ENCODE results near the gene CAMK4.
"Not testable (repeated sequence)": the region's sequence is repeated elsewhere in the genome, so short reads cannot be mapped to it uniquely, and the experiment has no call there.

The CAMK4 gene

GRCh38 chr5:111310711-111311620 is 86.8 kb downstream of the CAMK4 start:
- DNase-seq (ENCODE audit: low read depth in 3 of 3) = no peak

GRCh38 chr5:111311666-111312065 is 87.5 kb downstream of the CAMK4 start:
- no peak for DNase-seq (ENCODE audit: low read depth in 3 of 3)

- no peak for DNase-seq (ENCODE audit: low read depth in 3 of 3)
These were observed 89.0 kb downstream of the CAMK4 start for GRCh38 chr5:111313017-111313724.

GRCh38 chr5:111320953-111321352 is 96.8 kb downstream of the CAMK4 start:
- no peak for DNase-seq (ENCODE audit: low read depth in 3 of 3)

GRCh38 chr5:111321376-111321775 is 97.2 kb downstream of the CAMK4 start:
- no peak for DNase-seq (ENCODE audit: low read depth in 3 of 3)

- DNase-seq (ENCODE audit: low read depth in 3 of 3) = no peak
These were observed 102.4 kb downstream of the CAMK4 start for GRCh38 chr5:111326551-111326950.

GRCh38 chr5:111337133-111337532 is 112.9 kb downstream of the CAMK4 start:
- no peak for DNase-seq (ENCODE audit: low read depth in 3 of 3)

GRCh38 chr5:111337688-111338087 is 113.5 kb downstream of the CAMK4 start:
- DNase-seq (ENCODE audit: low read depth in 3 of 3) = no peak

- DNase-seq (ENCODE audit: low read depth in 3 of 3) = no peak
These were observed 121.5 kb downstream of the CAMK4 start for GRCh38 chr5:111345731-111346130.

- DNase-seq (ENCODE audit: low read depth in 3 of 3) = no peak
These were observed 122.8 kb downstream of the CAMK4 start for GRCh38 chr5:111347021-111347420.

- DNase-seq (ENCODE audit: low read depth in 3 of 3) = no peak
These were observed 124.6 kb downstream of the CAMK4 start for GRCh38 chr5:111348661-111349329.

- DNase-seq (ENCODE audit: low read depth in 3 of 3) = no peak
These were observed 125.2 kb downstream of the CAMK4 start for GRCh38 chr5:111349429-111349828.

GRCh38 chr5:111353035-111353434 is 128.9 kb downstream of the CAMK4 start:
- no peak for DNase-seq (ENCODE audit: low read depth in 3 of 3)

- DNase-seq (ENCODE audit: low read depth in 3 of 3) = not testable (repeated sequence)
These were observed 134.5 kb downstream of the CAMK4 start for GRCh38 chr5:111358726-111359125.

- no peak for DNase-seq (ENCODE audit: low read depth in 3 of 3)
These were observed 136.0 kb downstream of the CAMK4 start for GRCh38 chr5:111360173-111360572.

- no peak for DNase-seq (ENCODE audit: low read depth in 3 of 3)
These were observed 140.8 kb downstream of the CAMK4 start for GRCh38 chr5:111364992-111365391.

- no peak for DNase-seq (ENCODE audit: low read depth in 3 of 3)
These were observed 142.2 kb downstream of the CAMK4 start for GRCh38 chr5:111366388-111366787.

- no peak for DNase-seq (ENCODE audit: low read depth in 3 of 3)
These were observed 142.9 kb downstream of the CAMK4 start for GRCh38 chr5:111367115-111367514.

- DNase-seq (ENCODE audit: low read depth in 3 of 3) = no peak
These were observed 148.6 kb downstream of the CAMK4 start for GRCh38 chr5:111372799-111373198.

- DNase-seq (ENCODE audit: low read depth in 3 of 3) = no peak
These were observed 150.2 kb downstream of the CAMK4 start for GRCh38 chr5:111374380-111374779.

- no peak for DNase-seq (ENCODE audit: low read depth in 3 of 3)
These were observed 151.5 kb downstream of the CAMK4 start for GRCh38 chr5:111375645-111376044.

GRCh38 chr5:111377306-111377705 is 153.1 kb downstream of the CAMK4 start:
- no peak for DNase-seq (ENCODE audit: low read depth in 3 of 3)
